AG04449 (cell line): ENCODE results near the gene IQSEC3.

ENCODE experiments used
- CTCF ChIA-PET: fragments of 350-600 bp; formaldehyde crosslinking; extraction: SDS; loops from one replicate; lab custom pipeline; 2021; ENCODE audit warnings: antibody characterized with exemption; lab: Yijun Ruan, JAX
- POLR2A ChIA-PET: fragments of 400-600, 350-600 bp; formaldehyde crosslinking; extraction: SDS; loops from one replicate; lab custom pipeline; 2020; ENCODE audit warnings: antibody characterized with exemption, inconsistent platforms; lab: Yijun Ruan, JAX
- DNase-seq: peaks from one replicate; pipeline ENCODE4 v3.0.0-alpha.2; 2010; ENCODE audit warnings: low read depth, low spot score
- H3K4me3 ChIP-seq: 2 replicates; pipeline ENCODE4 v1.5.1; 2011; ENCODE audit warnings: low read depth, mild to moderate bottlenecking, control low read depth, low read length
- CTCF ChIP-seq: IDR thresholded peaks from one replicate; pipeline ENCODE4 v1.5.1; 2011; ENCODE audit warnings: mild to moderate bottlenecking, moderate library complexity, low read length, control low read depth, inconsistent platforms; ENCODE audit not compliant: insufficient read depth; ENCODE audit errors: missing control alignments

The IQSEC3 gene

GRCh38 chr12:109446-109845 is 42.9 kb downstream of the IQSEC3 start:
- H3K4me3 ChIP-seq: no peak overlapping the region
- no peak for DNase-seq
- no peak for TF ChIP-seq CTCF
- ChIA-PET POLR2A (no interaction called here), CTCF (no interaction called here)

- CTCF ChIA-PET: no interaction called here
Observed at GRCh38 chr12:109872-110271, 43.3 kb downstream of the IQSEC3 start.

GRCh38 chr12:111699-112493 is 45.3 kb downstream of the IQSEC3 start:
- no peak for DNase-seq
- TF ChIP-seq CTCF: no peak
- H3K4me3 ChIP-seq: no peak overlapping the region
- POLR2A ChIA-PET: no interaction called here
- CTCF ChIA-PET: no interaction called here

More at GRCh38 chr12:109872-110271, 43.3 kb downstream of the IQSEC3 start:
- H3K4me3 ChIP-seq: no peak overlapping the region
- no peak for DNase-seq
- POLR2A ChIA-PET: no interaction called here
- no peak for TF ChIP-seq CTCF

GRCh38 chr12:113347-113746 is 46.8 kb downstream of the IQSEC3 start:
- POLR2A ChIA-PET: no interaction called here
- H3K4me3 ChIP-seq: no peak overlapping the region
- TF ChIP-seq CTCF: no peak
- CTCF ChIA-PET: no interaction called here
- DNase-seq: no peak

GRCh38 chr12:114626-115211 is 48.2 kb downstream of the IQSEC3 start:
- no peak for TF ChIP-seq CTCF
- no peak overlapping the region for H3K4me3 ChIP-seq
- CTCF ChIA-PET: no interaction called here
- no peak for DNase-seq
- POLR2A ChIA-PET: no interaction called here

GRCh38 chr12:115518-115917 is 49.0 kb downstream of the IQSEC3 start:
- TF ChIP-seq CTCF: no peak
- CTCF ChIA-PET: interaction anchor here (1.5 kb wide), 1 partner anchor 37 kb away, joined by 3 read pairs; no protein-coding TSS in a partner anchor
- no peak for DNase-seq
- H3K4me3 ChIP-seq: no peak overlapping the region
- POLR2A ChIA-PET: no interaction called here
